Left lung (tissue), 10 donors: ENCODE results near the gene RENBP. TPM values are rescaled to one million over a fixed set of nuclear protein-coding genes. Genes with fewer than 3 reads are reported as not detected.
A peak's percentile ranks its signal among the peaks of the same experiment; 100 is the strongest.

Experiments used
- ATAC-seq: fragments of 200-7000 bp; cut with Tn5 transposase; one replicate; pipeline ENCODE4 v1.9.1; 2020; ENCODE audit warnings: moderate library complexity
- DNase-seq, 4 donors: peaks; one replicate each; pipeline ENCODE4 v3.0.0-alpha.2; 2013 to 2020
- H3K27ac ChIP-seq, 2 donors: fragments of 200-600 bp; sonication (generic) in 1 of 2; one replicate each; pipeline versions ENCODE4 v1.5.0 to v1.8.0; 2020 to 2021
- H3K27me3 ChIP-seq, 2 donors: fragments of 200-600 bp; sonication (generic) in 1 of 2; one replicate each; pipeline versions ENCODE4 v1.5.0 to v1.8.0; 2020 to 2021
- H3K36me3 ChIP-seq, 2 donors: fragments of 200-600 bp; sonication (generic) in 1 of 2; one replicate each; pipeline versions ENCODE4 v1.5.0 to v1.8.0; 2020 to 2021
- H3K4me1 ChIP-seq, 2 donors: fragments of 200-600 bp; one replicate each; pipeline ENCODE4 v1.8.0; 2021
- H3K4me3 ChIP-seq, 2 donors: fragments of 200-600 bp; sonication (generic) in 1 of 2; one replicate each; pipeline versions ENCODE4 v1.5.0 to v1.8.0; 2020 to 2021; ENCODE audit warnings: mild to moderate bottlenecking in 1 of 2
- H3K9me3 ChIP-seq, 2 donors: fragments of 200-600 bp; sonication (generic) in 1 of 2; one replicate each; pipeline versions ENCODE4 v1.5.0 to v1.8.0; 2020 to 2021
- CTCF ChIP-seq, 2 donors: fragments of 200-600 bp; sonication (generic) in 1 of 2; IDR thresholded peaks; one replicate each; pipeline versions ENCODE4 v1.5.0 to v1.8.0; 2021; ENCODE audit warnings: antibody characterized with exemption in 2 of 2
- intact Hi-C, 2 donors: fragments of 100-400 bp; cut with DNase I; formaldehyde crosslinking; loops; one replicate each; pipeline versions ENCODE4 v1.11.2 to v1.14.2; 2022
- polyA plus RNA-seq, 6 donors: library from polyadenylated mRNA; unstranded; fragments of 120-200 nt; gene quantifications; one replicate each; pipeline ENCODE4 v1.2.1, GENCODE V29; 2013; ENCODE audit not compliant: insufficient read length in 6 of 6
- total RNA-seq, 2 donors: library from RNA; stranded (reverse); fragmentation: NEBNext Ultra II Directional; extraction: Animal tissue kit (Norgen Biotek cat#: 25700); gene quantifications; one replicate each; pipeline ENCODE4 v1.2.1, GENCODE V29; 2021
- donor health status: DM: no; HTN: yes; CAD: no.
- donor health status: DM: no; HTN: no; CAD: no.

RENBP gene
- total and polyA plus RNA-seq, 8 donors: 5.2 to 62.1 (median 6.7) TPM

GRCh38 chrX:153970357-153971123 lies 26.1 kb upstream of the RENBP start:
- intact Hi-C loops: no loop called here
- H3K36me3 ChIP-seq: no peaks in the 10 kb centered on the region
- peak overlapping the region; percentile 98 to 99 for H3K27ac ChIP-seq
- H3K9me3 ChIP-seq: no peaks in the 10 kb centered on the region
- H3K4me3 ChIP-seq: peak overlapping the region; percentile 72 to 88
- peaks cover 12 to 59% of the 10 kb centered on the region in 2 donors for H3K4me1 ChIP-seq
- ATAC-seq (peak; percentile 27), DNase-seq (peak in 3 of 4 donors; percentile 52 to 73 (median 58))
- no peak for TF ChIP-seq CTCF (IDR thresholded peaks at IDR 0.05)
- no peaks in the 10 kb centered on the region for H3K27me3 ChIP-seq

- H3K4me1 ChIP-seq: peaks cover 12 to 62% of the 10 kb centered on the region in 2 donors
- no peaks in the 10 kb centered on the region for H3K9me3 ChIP-seq
- DNase-seq: peak in 3 of 4 donors; percentile 44 to 64 (median 50)
Measured at GRCh38 chrX:153969904-153970356, 25.5 kb upstream of the RENBP start.

GRCh38 chrX:153969125-153969903 lies 24.9 kb upstream of the RENBP start:
- peak in 1 of 4 donors; percentile 32 for DNase-seq
- TF ChIP-seq CTCF (IDR thresholded peaks at IDR 0.05): no peak

More at GRCh38 chrX:153969904-153970356, 25.5 kb upstream of the RENBP start:
- Histone ChIP-seq H3K4me3 (peak overlapping the region; percentile 24 to 72), H3K27me3 (no peaks in the 10 kb centered on the region), H3K36me3 (no peaks in the 10 kb centered on the region), H3K27ac (peak overlapping the region; percentile 48 to 84)
- intact Hi-C loops: no loop called here
- no peak for ATAC-seq
- TF ChIP-seq CTCF (IDR thresholded peaks at IDR 0.05): no peak

GRCh38 chrX:153968754-153969124 lies 24.3 kb upstream of the RENBP start:
- H3K4me1 ChIP-seq: peaks cover 8 to 50% of the 10 kb centered on the region in 2 donors
- no peaks in the 10 kb centered on the region for H3K9me3 ChIP-seq
- DNase-seq: no peak
- H3K27ac ChIP-seq: peak overlapping the region; percentile 13 to 84
- H3K36me3 ChIP-seq: peaks cover 0 to 6% of the 10 kb centered on the region in 2 donors
- TF ChIP-seq CTCF (IDR thresholded peaks at IDR 0.05): no peak
- peak overlapping the region in 1 of 2 donors; percentile 72 for H3K4me3 ChIP-seq
- intact Hi-C loops: no loop called here
- H3K27me3 ChIP-seq: no peaks in the 10 kb centered on the region
- ATAC-seq: no peak

More at GRCh38 chrX:153969125-153969903, 24.9 kb upstream of the RENBP start:
- H3K4me1 ChIP-seq: peaks cover 12 to 56% of the 10 kb centered on the region in 2 donors
- H3K27ac ChIP-seq: peak overlapping the region; percentile 23 to 84
- intact Hi-C loops: no loop called here
- H3K4me3 ChIP-seq: peak overlapping the region; percentile 24 to 72
- H3K9me3 ChIP-seq: no peaks in the 10 kb centered on the region
- no peaks in the 10 kb centered on the region for H3K27me3 ChIP-seq
- no peaks in the 10 kb centered on the region for H3K36me3 ChIP-seq
- ATAC-seq: no peak

- Histone ChIP-seq H3K27ac (peak overlapping the region; percentile 13 to 84), H3K9me3 (no peaks in the 10 kb centered on the region), H3K4me3 (peak overlapping the region in 1 of 2 donors; percentile 72), H3K4me1 (peaks cover 8 to 45% of the 10 kb centered on the region in 2 donors), H3K27me3 (no peaks in the 10 kb centered on the region), H3K36me3 (peaks cover 0 to 10% of the 10 kb centered on the region in 2 donors)
- no peak for TF ChIP-seq CTCF (IDR thresholded peaks at IDR 0.05)
- intact Hi-C loops: no loop called here
- DNase-seq (no peak), ATAC-seq (no peak)
Measured at GRCh38 chrX:153968255-153968654, 23.8 kb upstream of the RENBP start.
